ENCODE results near the gene IRGM. TPM values are rescaled to one million over a fixed set of nuclear protein-coding genes. Genes with fewer than 3 reads are reported as not detected.
"Not testable (repeated sequence)": the region's sequence is repeated elsewhere in the genome, so short reads cannot be mapped to it uniquely, and the experiment has no call there.

IRGM gene, protein sequence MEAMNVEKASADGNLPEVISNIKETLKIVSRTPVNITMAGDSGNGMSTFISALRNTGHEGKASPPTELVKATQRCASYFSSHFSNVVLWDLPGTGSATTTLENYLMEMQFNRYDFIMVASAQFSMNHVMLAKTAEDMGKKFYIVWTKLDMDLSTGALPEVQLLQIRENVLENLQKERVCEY
- total RNA-seq (not detected), polyA plus RNA-seq (not detected)
- long read RNA-seq, donor 1 = 0 reads
- long read RNA-seq, donor 2 = 0 reads

DNA sequence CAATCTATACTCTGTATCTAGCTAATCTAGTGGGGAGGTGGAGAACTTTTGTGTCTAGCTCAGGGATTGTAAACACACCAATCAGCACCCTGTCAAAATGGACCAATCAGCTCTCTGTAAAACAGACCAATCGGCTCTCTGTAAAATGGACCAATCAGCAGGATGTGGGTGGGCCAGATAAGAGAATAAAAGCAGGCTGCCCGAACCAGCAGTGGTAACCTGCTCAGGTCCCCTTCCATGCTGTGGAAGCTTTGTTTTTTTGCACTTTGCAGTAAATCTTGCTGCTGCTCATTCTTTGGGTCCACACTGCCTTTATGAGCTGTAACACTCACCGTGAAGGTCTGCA lies at the start of gene IRGM:
Gene IRGM, plus strand, starts transcription at position 214 of the 346 bp plus-strand sequence. CDS start 1,603 bp downstream, outside the sequence.
- not testable (repeated sequence) for ATAC-seq, H3K4me3 ChIP-seq, H3K27ac ChIP-seq

DNA sequence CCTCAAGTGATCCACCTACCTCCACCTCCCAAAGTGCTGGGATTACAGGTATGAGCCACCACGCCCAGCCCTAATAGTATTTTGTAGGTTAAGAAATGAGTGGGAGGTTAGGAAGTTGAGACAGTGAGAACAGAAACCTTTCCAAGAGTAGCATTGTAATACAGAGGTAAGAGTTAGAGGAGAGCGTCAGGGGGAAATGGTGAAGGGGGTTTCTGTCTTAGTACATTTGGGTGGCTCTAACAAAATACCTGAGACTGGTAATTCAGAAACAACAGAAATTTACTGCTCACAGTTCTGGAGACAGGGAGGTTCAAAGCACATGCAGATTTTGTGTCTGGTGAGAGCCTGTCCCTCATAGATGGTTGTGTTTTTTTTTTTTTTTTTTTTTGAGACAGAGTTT lies 48.9 kb upstream of the IRGM start:
- no peak for DNase-seq
- Histone ChIP-seq H3K4me1 (no peaks in the 10 kb centered on the region), H3K36me3 (ENCODE audit: insufficient read depth in 1 of 2, low read depth in 1 of 2) (peaks cover 2 to 12% of the 10 kb centered on the region in 2 donors), H3K9me3 (no peaks in the 10 kb centered on the region), H3K27ac (no peak overlapping the region), H3K4me3 (no peak overlapping the region), H3K27me3 (ENCODE audit: insufficient read depth in 3 of 3, low read length in 2 of 3) (no peaks in the 10 kb centered on the region)
- intact Hi-C loops (cut with DNase I) = no loop called here
- TF ChIP-seq, protein P1, sequence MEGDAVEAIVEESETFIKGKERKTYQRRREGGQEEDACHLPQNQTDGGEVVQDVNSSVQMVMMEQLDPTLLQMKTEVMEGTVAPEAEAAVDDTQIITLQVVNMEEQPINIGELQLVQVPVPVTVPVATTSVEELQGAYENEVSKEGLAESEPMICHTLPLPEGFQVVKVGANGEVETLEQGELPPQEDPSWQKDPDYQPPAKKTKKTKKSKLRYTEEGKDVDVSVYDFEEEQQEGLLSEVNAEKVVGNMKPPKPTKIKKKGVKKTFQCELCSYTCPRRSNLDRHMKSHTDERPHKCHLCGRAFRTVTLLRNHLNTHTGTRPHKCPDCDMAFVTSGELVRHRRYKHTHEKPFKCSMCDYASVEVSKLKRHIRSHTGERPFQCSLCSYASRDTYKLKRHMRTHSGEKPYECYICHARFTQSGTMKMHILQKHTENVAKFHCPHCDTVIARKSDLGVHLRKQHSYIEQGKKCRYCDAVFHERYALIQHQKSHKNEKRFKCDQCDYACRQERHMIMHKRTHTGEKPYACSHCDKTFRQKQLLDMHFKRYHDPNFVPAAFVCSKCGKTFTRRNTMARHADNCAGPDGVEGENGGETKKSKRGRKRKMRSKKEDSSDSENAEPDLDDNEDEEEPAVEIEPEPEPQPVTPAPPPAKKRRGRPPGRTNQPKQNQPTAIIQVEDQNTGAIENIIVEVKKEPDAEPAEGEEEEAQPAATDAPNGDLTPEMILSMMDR (IDR thresholded peaks at IDR 0.05) = no peak
- ATAC-seq = no peak
- WGBS, 3 donors = 95 to 98% (median 98%) methylated on average over 2 of the region's 2 CpGs

More for the DNA sequence above, at the start of gene IRGM:
- H3K4me1 ChIP-seq; DNase-seq; H3K27me3 ChIP-seq (ENCODE audit: insufficient read depth in 3 of 3, low read length in 2 of 3); H3K9me3 ChIP-seq; H3K36me3 ChIP-seq (ENCODE audit: insufficient read depth in 1 of 2, low read depth in 1 of 2): not testable (repeated sequence)
- 79 to 87% (median 82%) methylated on average over 2 to 3 of the region's 3 CpGs for WGBS, 3 donors
- intact Hi-C loops (cut with DNase I) = loop anchor here (2.0 to 5.0 kb wide), 3 partner anchors 44 to 284 kb away; no protein-coding TSS in a partner anchor

DNA sequence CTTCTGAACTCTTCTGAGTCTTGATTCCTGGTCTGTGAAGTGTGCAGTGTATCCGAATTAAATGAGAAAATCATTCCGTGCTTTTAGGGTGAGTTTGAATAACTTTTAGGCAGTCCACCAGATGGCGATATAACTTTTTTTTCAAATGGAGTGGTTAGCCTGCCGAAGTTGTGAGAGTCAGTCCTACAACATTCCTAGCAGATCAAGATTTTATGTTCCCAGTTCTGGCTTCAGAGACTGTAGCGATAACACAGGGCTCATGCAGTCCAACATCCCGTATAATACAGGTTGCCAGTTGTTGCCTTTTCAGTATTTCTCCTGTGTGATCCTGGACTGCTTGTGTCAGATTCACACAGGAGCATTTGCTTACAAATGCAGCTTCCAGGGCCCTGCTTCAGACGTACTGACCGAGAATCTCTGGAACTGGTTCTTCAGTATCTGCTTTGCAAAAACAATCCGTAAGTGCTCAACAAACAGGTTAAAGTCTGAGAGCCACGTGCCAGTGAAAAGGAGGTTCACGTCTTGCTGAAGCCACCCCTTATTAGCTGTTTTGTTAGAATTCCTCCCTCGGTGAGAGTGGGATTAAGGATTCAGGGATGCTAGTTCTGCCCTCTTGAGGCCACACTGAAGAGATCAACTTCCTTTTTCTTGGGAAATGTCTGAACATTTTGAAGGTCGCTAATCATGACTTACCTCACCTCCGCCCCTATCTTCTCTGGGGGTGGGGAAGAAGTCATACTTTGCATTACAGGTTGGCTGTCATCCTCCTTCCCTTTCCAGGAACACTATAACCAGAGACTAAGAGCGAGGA lies 45.0 kb upstream of the IRGM start:
- H3K9me3 ChIP-seq = no peaks in the 10 kb centered on the region
- peak overlapping the region; percentile 46 for H3K4me3 ChIP-seq
- no peak overlapping the region for H3K27ac ChIP-seq
- WGBS, 3 donors = 11 to 19% (median 13%) methylated on average over 15 of the region's 15 CpGs
- DNase-seq (no peak), ATAC-seq (peak; percentile 63 to 90 (median 75))
- no peaks in the 10 kb centered on the region for H3K36me3 ChIP-seq (ENCODE audit: insufficient read depth in 1 of 2, low read depth in 1 of 2)
- peaks cover 0 to 6% (median 0%) of the 10 kb centered on the region in 3 donors for H3K27me3 ChIP-seq (ENCODE audit: insufficient read depth in 3 of 3, low read length in 2 of 3)
- intact Hi-C loops (cut with DNase I) = loop anchor here (2.0 to 5.0 kb wide), 3 partner anchors 45 to 361 kb away; partner anchors contain the start of gene IRGM (in 2 of the 2)
- TF ChIP-seq, protein P1 (IDR thresholded peaks at IDR 0.05) = peak; percentile 61
- H3K4me1 ChIP-seq = no peaks in the 10 kb centered on the region

DNA sequence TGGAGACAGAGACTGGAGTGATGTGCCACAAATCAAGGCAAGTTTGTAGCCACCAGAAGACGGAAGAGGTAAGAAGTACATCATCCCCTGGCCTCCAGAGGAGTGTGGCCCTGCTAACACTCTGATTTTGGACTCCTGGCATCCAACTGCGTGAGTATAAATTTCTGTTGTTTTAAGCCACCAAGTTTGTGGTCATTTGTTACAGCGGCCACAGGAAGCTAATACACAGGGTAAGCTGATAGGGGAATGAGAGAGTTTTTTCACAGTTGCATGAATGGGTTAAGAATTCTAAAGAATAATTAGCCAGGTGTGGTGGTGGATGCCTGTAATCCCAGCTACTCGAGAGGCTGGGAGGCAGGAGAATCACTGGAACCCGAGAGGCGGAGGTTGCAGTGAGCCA lies 41.9 kb upstream of the IRGM start:
- H3K4me3 ChIP-seq = no peak overlapping the region
- peaks cover 0 to 6% (median 0%) of the 10 kb centered on the region in 3 donors for H3K27me3 ChIP-seq (ENCODE audit: insufficient read depth in 3 of 3, low read length in 2 of 3)
- no peaks in the 10 kb centered on the region for H3K36me3 ChIP-seq (ENCODE audit: insufficient read depth in 1 of 2, low read depth in 1 of 2)
- H3K27ac ChIP-seq = no peak overlapping the region
- ATAC-seq (no peak), DNase-seq (no peak)
- H3K4me1 ChIP-seq = no peaks in the 10 kb centered on the region
- TF ChIP-seq, protein P1 (IDR thresholded peaks at IDR 0.05) = no peak
- H3K9me3 ChIP-seq = no peaks in the 10 kb centered on the region
- 90 to 93% (median 90%) methylated on average over 6 of the region's 6 CpGs for WGBS, 3 donors
- intact Hi-C loops (cut with DNase I) = loop anchor here (5.0 kb wide), 2 partner anchors 43 to 358 kb away; partner anchors contain the start of gene IRGM (in 1 of the 2)

DNA sequence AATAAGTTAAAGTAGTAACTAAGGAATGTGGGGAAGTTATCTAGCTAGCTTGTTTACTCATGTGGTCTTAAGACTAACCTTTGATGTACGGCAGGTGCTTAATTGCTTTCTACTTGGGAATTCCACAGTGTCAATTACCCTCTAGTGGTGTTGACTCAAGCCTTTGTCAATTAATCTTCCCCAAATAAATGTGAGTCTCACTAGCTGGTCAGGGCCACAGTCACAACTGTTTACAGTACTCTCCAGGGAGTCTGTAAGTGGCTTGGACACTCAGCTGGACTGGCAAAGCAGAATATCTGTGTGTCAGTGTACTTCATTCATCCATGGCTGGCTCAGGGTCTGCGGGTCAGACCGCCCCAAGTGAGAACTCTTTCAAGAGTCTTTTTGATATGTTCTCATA lies 37.0 kb upstream of the IRGM start:
- DNase-seq (no peak), ATAC-seq (no peak)
- Histone ChIP-seq H3K27me3 (ENCODE audit: insufficient read depth in 3 of 3, low read length in 2 of 3) (peaks cover 0 to 2% (median 0%) of the 10 kb centered on the region in 3 donors), H3K36me3 (ENCODE audit: insufficient read depth in 1 of 2, low read depth in 1 of 2) (no peaks in the 10 kb centered on the region), H3K27ac (no peak overlapping the region), H3K4me1 (no peaks in the 10 kb centered on the region), H3K4me3 (no peak overlapping the region), H3K9me3 (no peaks in the 10 kb centered on the region)
- 82 to 86% (median 84%) methylated on average over 3 of the region's 3 CpGs for WGBS, 3 donors
- TF ChIP-seq, protein P1 (IDR thresholded peaks at IDR 0.05) = no peak
- intact Hi-C loops (cut with DNase I) = no loop called here
